LNCAP (cell line): ENCODE measurements around the gene EVI5.

Source experiments
- TF ChIP-seq, protein P1 (sequence below): fragments of 450-650 bp; IDR thresholded peaks from 2 replicates; pipeline ENCODE4 v1.5.1; 2017; ENCODE audit warnings: mild to moderate bottlenecking

The EVI5 gene

DNA sequence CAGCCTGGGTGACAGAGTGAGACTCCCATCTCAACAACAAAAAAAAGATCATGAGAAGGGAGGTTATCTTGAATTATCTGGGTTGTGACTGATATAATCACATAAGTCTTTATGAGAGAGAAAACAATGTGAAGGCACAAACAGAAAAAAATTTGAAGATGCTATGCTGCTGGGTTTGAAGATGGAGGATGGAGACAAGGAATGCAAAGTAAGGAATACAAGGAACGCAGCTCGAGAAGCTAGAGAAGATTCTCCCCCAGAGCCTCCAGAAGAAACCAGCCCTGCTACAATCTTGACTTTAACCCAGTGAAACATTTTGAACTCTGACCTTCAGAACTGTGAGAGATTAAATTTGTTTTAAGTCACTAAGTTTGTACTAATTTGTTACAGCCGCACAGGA is 15.1 kb downstream of the EVI5 start:
- TF ChIP-seq, protein P1, sequence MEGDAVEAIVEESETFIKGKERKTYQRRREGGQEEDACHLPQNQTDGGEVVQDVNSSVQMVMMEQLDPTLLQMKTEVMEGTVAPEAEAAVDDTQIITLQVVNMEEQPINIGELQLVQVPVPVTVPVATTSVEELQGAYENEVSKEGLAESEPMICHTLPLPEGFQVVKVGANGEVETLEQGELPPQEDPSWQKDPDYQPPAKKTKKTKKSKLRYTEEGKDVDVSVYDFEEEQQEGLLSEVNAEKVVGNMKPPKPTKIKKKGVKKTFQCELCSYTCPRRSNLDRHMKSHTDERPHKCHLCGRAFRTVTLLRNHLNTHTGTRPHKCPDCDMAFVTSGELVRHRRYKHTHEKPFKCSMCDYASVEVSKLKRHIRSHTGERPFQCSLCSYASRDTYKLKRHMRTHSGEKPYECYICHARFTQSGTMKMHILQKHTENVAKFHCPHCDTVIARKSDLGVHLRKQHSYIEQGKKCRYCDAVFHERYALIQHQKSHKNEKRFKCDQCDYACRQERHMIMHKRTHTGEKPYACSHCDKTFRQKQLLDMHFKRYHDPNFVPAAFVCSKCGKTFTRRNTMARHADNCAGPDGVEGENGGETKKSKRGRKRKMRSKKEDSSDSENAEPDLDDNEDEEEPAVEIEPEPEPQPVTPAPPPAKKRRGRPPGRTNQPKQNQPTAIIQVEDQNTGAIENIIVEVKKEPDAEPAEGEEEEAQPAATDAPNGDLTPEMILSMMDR, result no peak

DNA sequence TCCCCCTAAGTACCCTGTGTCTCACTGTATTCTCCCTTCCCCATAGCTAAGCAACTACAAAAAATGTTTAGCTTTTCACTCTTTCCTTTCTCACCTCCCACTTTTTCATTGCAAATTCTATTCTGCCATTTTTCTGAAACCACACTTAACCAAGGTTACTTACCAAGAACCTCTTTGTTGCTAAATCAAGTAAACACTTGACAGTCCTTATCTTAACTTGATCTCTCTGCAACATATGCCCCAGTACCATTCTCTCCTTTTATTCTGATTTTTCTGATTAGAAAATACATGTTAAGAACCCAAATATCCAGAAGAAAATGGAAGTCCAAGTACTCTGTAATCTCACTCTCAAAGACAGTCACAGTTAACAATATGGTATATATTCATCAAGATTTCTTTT is 16.0 kb downstream of the EVI5 start:
- TF ChIP-seq, protein P1, result no peak

DNA sequence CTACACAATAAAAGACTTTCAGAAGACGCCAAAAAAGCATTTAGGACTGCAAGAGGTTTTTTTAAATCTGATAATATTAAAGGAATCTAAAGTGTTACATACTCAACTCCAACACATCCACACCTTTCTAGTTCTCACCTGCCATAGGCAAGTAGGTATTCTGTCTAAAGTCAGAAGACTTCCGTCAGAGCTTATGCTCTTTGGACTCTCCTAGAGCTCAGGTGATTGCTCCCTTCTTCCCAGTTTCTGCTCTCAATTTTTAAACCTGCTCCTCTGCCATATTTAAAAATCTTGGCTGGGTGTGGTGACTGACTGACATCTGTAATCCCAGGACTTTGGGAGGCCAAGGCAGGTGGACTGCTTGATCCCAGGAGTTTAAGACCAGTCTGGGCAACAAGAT is 16.6 kb downstream of the EVI5 start:
- TF ChIP-seq, protein P1, result no peak

DNA sequence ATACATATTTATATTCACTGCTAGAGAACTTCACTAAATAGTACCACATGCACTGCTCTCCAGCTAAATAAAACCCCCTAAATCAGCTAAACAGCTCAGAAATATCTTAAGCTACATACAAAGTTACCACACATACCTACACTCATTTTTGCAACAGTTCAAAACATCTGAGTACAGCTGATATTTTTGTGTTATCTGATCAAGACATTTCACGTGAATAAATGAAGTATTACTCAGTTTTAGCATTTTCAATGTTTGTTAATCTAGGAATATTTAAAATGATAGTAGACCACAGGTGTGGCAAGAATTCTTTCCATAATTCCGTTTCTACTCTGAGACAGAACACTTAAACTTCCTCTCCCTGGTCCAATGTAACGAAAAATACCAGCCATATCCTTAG is 20.8 kb downstream of the EVI5 start:
- TF ChIP-seq, protein P1, result no peak

DNA sequence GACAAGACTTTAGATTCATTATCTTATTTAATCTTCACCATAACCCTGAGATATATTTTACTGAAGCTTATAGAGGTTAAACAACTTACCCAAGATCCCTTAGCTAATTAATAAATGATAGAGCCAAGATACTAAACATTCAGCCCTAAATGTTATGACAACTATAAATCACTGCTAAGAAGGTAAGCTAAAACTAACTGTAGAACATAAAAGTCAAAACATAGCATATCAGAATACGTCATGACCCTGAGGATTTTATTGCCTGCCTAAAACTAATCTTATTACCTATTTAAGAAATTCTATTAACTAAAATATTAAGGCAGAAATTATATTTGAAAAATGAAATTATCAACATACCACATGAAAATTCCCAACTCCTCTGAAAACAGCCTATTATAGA is 22.6 kb downstream of the EVI5 start:
- TF ChIP-seq, protein P1, result no peak

DNA sequence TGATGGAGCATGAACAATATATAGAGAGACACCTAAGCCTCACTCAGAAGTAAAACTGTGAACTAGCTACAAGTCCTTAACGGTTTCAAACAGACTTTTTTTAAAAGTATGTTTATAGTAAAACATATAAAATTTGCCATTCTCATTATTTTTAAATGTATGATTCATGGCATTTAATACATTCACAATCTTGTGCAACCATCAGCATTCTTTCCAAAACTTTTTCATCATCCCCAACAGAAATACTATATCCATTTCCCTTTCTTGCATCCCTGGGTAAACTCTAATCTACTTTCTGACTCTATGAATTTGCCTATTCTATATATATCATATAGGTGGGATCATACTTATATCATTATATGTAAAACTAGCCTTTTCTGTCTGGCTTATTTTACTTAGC is 25.5 kb downstream of the EVI5 start:
- TF ChIP-seq, protein P1, result no peak

DNA sequence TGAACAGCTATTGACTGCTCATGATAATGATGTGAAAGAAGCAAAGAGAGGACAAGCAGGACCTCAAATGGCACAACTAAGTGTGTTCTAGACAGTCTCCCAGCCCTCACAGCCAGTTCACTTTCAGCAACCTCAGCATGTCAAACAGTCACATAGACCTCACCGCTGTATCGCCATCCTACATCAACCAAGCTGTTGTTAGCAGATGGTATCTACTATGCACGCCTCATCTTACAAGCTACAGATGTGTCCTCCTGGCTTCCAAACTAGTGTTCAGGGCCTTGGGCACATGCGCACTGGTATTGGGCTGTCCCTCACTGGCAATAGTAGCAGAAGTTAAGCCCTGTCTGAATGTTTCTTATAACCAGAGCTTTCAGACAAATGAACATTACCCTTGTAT is 28.4 kb downstream of the EVI5 start:
- TF ChIP-seq, protein P1, result no peak
